Subcutaneous abdominal adipose tissue (tissue), 5 donors: ENCODE measurements around the gene CRACR2A.

ENCODE experiments used
- H3K27ac ChIP-seq: one replicate; pipeline ENCODE4 v1.7.0; 2013; ENCODE audit warnings: low read depth, mild to moderate bottlenecking, inconsistent platforms, low read length, moderate library complexity
- H3K27me3 ChIP-seq, 5 donors: one replicate each; pipeline ENCODE4 v1.7.0; 2013; ENCODE audit warnings: low read length in 5 of 5, inconsistent platforms in 1 of 5; ENCODE audit not compliant: control insufficient read depth in 5 of 5, insufficient read depth in 4 of 5
- H3K36me3 ChIP-seq, 5 donors: one replicate each; pipeline ENCODE4 v1.7.0; 2013; ENCODE audit warnings: low read length in 5 of 5; ENCODE audit not compliant: control insufficient read depth in 5 of 5, insufficient read depth in 5 of 5
- H3K4me1 ChIP-seq, 5 donors: one replicate each; pipeline ENCODE4 v1.7.0; 2013; ENCODE audit warnings: low read length in 5 of 5, mild to moderate bottlenecking in 3 of 5, moderate library complexity in 1 of 5; ENCODE audit not compliant: control insufficient read depth in 5 of 5, insufficient read depth in 5 of 5
- H3K4me3 ChIP-seq, 5 donors: one replicate each; pipeline ENCODE4 v1.7.0; 2013; ENCODE audit warnings: low read length in 5 of 5, low read depth in 1 of 5
- H3K9ac ChIP-seq, 5 donors: one replicate each; pipeline ENCODE4 v1.7.0; 2013; ENCODE audit warnings: low read length in 5 of 5, mild to moderate bottlenecking in 4 of 5, moderate library complexity in 3 of 5
- H3K9me3 ChIP-seq, 5 donors: one replicate each; pipeline ENCODE4 v1.7.0; 2013; ENCODE audit warnings: low read length in 5 of 5; ENCODE audit not compliant: control insufficient read depth in 5 of 5
- donor health status: healthy.
- donor health status: healthy.
- donor health status: healthy.
- donor health status: healthy.
- donor health status: healthy.

The CRACR2A gene

DNA sequence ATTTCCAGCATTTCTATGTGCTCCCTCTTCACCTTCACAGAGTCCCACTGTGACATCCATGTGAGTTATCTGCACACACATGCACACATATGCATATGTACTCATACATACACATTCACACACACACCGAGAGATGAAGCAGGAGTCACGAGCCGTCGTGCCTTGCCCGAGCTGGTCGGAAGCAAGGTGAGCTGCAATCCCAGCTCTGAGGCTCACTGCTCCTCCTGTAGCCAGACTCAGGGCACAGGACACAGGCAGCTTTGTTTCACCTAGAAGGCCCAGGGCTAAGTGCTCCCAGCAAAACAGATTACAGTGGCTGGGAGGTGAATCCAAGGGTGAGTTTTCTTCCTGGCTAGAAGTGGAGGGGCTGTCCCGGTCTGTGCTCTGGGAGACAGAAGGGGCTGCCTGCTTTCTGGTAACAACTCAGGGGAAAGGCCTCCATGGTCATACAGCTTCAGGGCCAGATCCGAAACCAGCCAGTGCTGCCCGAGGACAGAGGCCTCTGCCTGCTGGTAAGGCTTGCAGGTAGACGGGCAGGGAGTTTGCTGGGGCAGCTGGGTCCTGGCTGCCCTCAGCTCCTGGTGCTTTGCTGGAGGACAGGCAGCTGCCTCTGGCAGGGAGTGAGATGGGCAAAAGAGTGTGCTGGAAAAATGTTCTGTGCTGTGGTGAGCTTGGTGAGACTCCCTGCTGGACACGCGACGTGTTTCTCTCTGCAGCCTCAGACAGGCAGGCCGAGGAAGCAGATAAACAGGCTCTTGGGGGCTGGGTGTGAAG is 123.7 kb downstream of the CRACR2A start:
- H3K9me3 ChIP-seq = no peaks in the 10 kb centered on the region
- no peak overlapping the region for H3K4me3 ChIP-seq
- H3K9ac ChIP-seq = no peak overlapping the region
- H3K27me3 ChIP-seq = peaks cover 0 to 3% (median 0%) of the 10 kb centered on the region in 5 donors
- H3K27ac ChIP-seq = no peak overlapping the region
- H3K4me1 ChIP-seq = no peaks in the 10 kb centered on the region
- peaks cover 0 to 9% (median 7%) of the 10 kb centered on the region in 5 donors for H3K36me3 ChIP-seq

GRCh38 chr12:3628629-3629028 is 124.3 kb downstream of the CRACR2A start:
- H3K4me3 ChIP-seq = no peak overlapping the region
- no peaks in the 10 kb centered on the region for H3K9me3 ChIP-seq
- no peaks in the 10 kb centered on the region for H3K4me1 ChIP-seq
- H3K27ac ChIP-seq = no peak overlapping the region
- H3K9ac ChIP-seq = no peak overlapping the region
- peaks cover 0 to 9% (median 7%) of the 10 kb centered on the region in 5 donors for H3K36me3 ChIP-seq
- H3K27me3 ChIP-seq = peaks cover 0 to under 1% (median 0%) of the 10 kb centered on the region in 5 donors

GRCh38 chr12:3627336-3627735 is 125.6 kb downstream of the CRACR2A start:
- Histone ChIP-seq H3K36me3 (peaks cover 0 to 9% (median 7%) of the 10 kb centered on the region in 5 donors), H3K9me3 (no peaks in the 10 kb centered on the region), H3K4me1 (no peaks in the 10 kb centered on the region), H3K4me3 (no peak overlapping the region), H3K27me3 (no peaks in the 10 kb centered on the region), H3K27ac (no peak overlapping the region), H3K9ac (no peak overlapping the region)

- Histone ChIP-seq H3K36me3 (peaks cover 0 to 7% (median 4%) of the 10 kb centered on the region in 5 donors), H3K4me1 (no peaks in the 10 kb centered on the region), H3K9me3 (no peaks in the 10 kb centered on the region), H3K4me3 (no peak overlapping the region), H3K9ac (no peak overlapping the region), H3K27me3 (no peaks in the 10 kb centered on the region), H3K27ac (no peak overlapping the region)
These were observed 128.6 kb downstream of the CRACR2A start for GRCh38 chr12:3624273-3624672.

GRCh38 chr12:3622822-3623690 is 129.9 kb downstream of the CRACR2A start:
- H3K4me3 ChIP-seq = no peak overlapping the region
- H3K27me3 ChIP-seq = no peaks in the 10 kb centered on the region
- H3K9me3 ChIP-seq = no peaks in the 10 kb centered on the region
- no peak overlapping the region for H3K9ac ChIP-seq
- H3K36me3 ChIP-seq = peaks cover 0 to 7% (median 4%) of the 10 kb centered on the region in 5 donors
- H3K4me1 ChIP-seq = no peaks in the 10 kb centered on the region
- no peak overlapping the region for H3K27ac ChIP-seq

GRCh38 chr12:3622021-3622821 is 130.7 kb downstream of the CRACR2A start:
- Histone ChIP-seq H3K9ac (no peak overlapping the region), H3K9me3 (no peaks in the 10 kb centered on the region), H3K27ac (no peak overlapping the region), H3K27me3 (no peaks in the 10 kb centered on the region), H3K4me1 (no peaks in the 10 kb centered on the region), H3K4me3 (no peak overlapping the region), H3K36me3 (peaks cover 0 to 4% (median 3%) of the 10 kb centered on the region in 5 donors)

GRCh38 chr12:3620856-3621255 is 132.1 kb downstream of the CRACR2A start:
- Histone ChIP-seq H3K9ac (no peak overlapping the region), H3K9me3 (no peaks in the 10 kb centered on the region), H3K27me3 (no peaks in the 10 kb centered on the region), H3K27ac (no peak overlapping the region), H3K36me3 (no peaks in the 10 kb centered on the region), H3K4me3 (no peak overlapping the region), H3K4me1 (no peaks in the 10 kb centered on the region)

- Histone ChIP-seq H3K27me3 (peaks cover 0 to 2% (median 0%) of the 10 kb centered on the region in 5 donors), H3K27ac (no peak overlapping the region), H3K9me3 (no peaks in the 10 kb centered on the region), H3K9ac (no peak overlapping the region), H3K36me3 (peaks cover 0 to 15% (median 5%) of the 10 kb centered on the region in 5 donors), H3K4me1 (no peaks in the 10 kb centered on the region), H3K4me3 (no peak overlapping the region)
These were observed 135.3 kb downstream of the CRACR2A start for GRCh38 chr12:3617565-3617964.

DNA sequence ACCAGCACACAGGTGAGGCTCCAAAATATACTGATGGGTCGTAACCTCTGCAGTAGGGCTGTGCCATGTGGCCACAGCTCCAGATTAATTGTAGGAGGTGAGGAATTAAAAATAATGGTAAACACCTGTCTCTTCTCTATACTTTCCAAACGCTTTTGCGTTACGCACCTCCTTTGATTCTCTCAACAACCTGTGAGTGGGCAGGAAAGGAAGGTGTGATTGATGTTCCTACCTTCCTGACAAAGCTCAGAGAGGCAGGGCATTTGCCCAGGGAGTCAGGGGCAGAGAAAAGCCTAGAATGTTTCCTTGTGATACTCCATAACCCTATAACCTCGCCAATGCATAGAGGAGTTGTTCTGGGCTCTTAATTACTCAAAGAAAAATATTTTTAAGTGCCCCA is 137.0 kb downstream of the CRACR2A start:
- H3K27ac ChIP-seq = no peak overlapping the region
- H3K36me3 ChIP-seq = peaks cover 0 to 15% (median 5%) of the 10 kb centered on the region in 5 donors
- peaks cover 0 to 2% (median 0%) of the 10 kb centered on the region in 5 donors for H3K27me3 ChIP-seq
- H3K4me3 ChIP-seq = no peak overlapping the region
- H3K9ac ChIP-seq = no peak overlapping the region
- H3K9me3 ChIP-seq = no peaks in the 10 kb centered on the region
- H3K4me1 ChIP-seq = no peaks in the 10 kb centered on the region
